Ovary (tissue), 9 donors: ENCODE measurements around the gene ANKS1B. TPM values are rescaled to one million over a fixed set of nuclear protein-coding genes. Genes with fewer than 3 reads are reported as not detected.

Source experiments
- DNase-seq, 5 donors: peaks; one replicate each; pipeline ENCODE4 v3.0.0-alpha.2; 2019 to 2020
- H3K27ac ChIP-seq, 2 donors: fragments of 200-600 bp; one replicate each; pipeline versions ENCODE4 v1.5.1 to v1.8.0; 2019 to 2022
- H3K27me3 ChIP-seq: fragments of 200-600 bp; one replicate; pipeline ENCODE4 v1.8.0; 2022
- H3K36me3 ChIP-seq: fragments of 200-600 bp; sonication (generic); one replicate; pipeline ENCODE4 v1.5.1; 2019
- H3K4me1 ChIP-seq: one replicate; pipeline ENCODE4 v1.8.1; 2013; ENCODE audit warnings: mild to moderate bottlenecking, moderate library complexity; ENCODE audit not compliant: insufficient read depth
- H3K4me3 ChIP-seq: fragments of 200-600 bp; sonication (generic); one replicate; pipeline ENCODE4 v1.5.1; 2017
- H3K9me3 ChIP-seq, 2 donors: fragments of 200-600 bp in 1 of 2; sonication (generic) in 1 of 2; one replicate each; pipeline versions ENCODE4 v1.5.1 to v1.8.1; 2013 to 2019; ENCODE audit warnings: mild to moderate bottlenecking in 1 of 2, moderate library complexity in 1 of 2
- EP300 ChIP-seq: sonication (generic); formaldehyde crosslinking; IDR thresholded peaks from one replicate; pipeline ENCODE4 v1.6.1; 2017; ENCODE audit warnings: antibody characterized with exemption
- WGBS, 3 donors: extraction: QIAGEN DNeasy Blood & Tissue Kit in 1 of 3; methylation state at CpG; one replicate each; pipeline versions ENCODE4 v1.1.5 to v1.1.7; 2013 to 2017; 5-methylcytosine and 5-hydroxymethylcytosine counted together
- intact Hi-C, 4 donors: fragments of 100-400 bp; cut with DNase I; formaldehyde crosslinking; loops; one replicate each; pipeline versions ENCODE4 v1.11.0 to v1.15.1; 2022 to 2023
- polyA plus RNA-seq, 2 donors: library from polyadenylated mRNA; stranded (reverse); fragments of 200-250 nt in 1 of 2; fragments of 350-450 nt in 1 of 2; fragmentation: Illumina TruSeq in 1 of 2; extraction: RNeasy Lipid Tissue Mini Kit (QIAGEN cat#74804) in 1 of 2; gene quantifications; one replicate each; pipeline ENCODE4 v1.2.3, GENCODE V29; 2013 to 2014
- small RNA-seq: library from RNA; depleted of rRNA; stranded (forward); fragments of <200 nt; gene quantifications from one replicate; pipeline ENCODE3, GENCODE V24; 2016
- total RNA-seq, 7 donors: library from RNA; depleted of rRNA in 2 of 7; stranded (reverse); fragments of >200 nt in 2 of 7; fragmentation: NEBNext Ultra II Directional in 3 of 7; extraction: Animal tissue kit (Norgen Biotek cat#: 25700) in 3 of 7; gene quantifications; one replicate each; pipeline versions ENCODE4 v1.1.0 to v1.2.4, GENCODE V29; 2016 to 2023
- donor health status: DM: no; HTN: no; CAD: no; lungs with moderate emphysema.
- donor health status: DM: no; HTN: no; CAD: no.
- donor health status: Bipolar disorder and iron deficiency.
- donor health status: DM: yes; HTN: yes; CAD: no.
- donor health status: DM: no; HTN: no; CAD: no.
- donor health status: DM: yes; HTN: yes; CAD: no.

The ANKS1B gene
- total and polyA plus RNA-seq, 9 donors, result 0.80 to 34.9 (median 7.7) TPM

DNA sequence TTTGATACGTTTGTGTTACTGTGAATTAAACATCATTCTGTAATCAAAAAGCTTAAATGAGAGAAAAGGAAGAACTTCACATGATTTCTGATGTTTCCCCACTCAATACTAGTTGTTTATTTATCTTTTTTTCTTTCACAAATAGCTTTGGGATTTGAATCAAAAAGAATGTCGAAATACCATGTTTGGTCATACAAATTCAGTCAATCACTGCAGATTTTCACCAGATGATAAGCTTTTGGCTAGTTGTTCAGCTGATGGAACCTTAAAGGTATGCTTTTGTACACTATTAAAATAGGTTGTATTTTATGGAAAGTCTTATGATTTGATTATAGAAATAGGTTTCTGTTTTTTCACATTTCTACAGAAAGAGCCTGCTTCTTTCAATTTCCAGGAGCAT is 1298.1 kb downstream of the ANKS1B start:
- intact Hi-C loops, result no loop called here
- no peaks in the 10 kb centered on the region for H3K36me3 ChIP-seq

More for the DNA sequence above, 1298.1 kb downstream of the ANKS1B start:
- H3K4me3 ChIP-seq, result no peak overlapping the region
- 85 to 89% (median 87%) methylated on average over 2 of the region's 2 CpGs for WGBS, 3 donors
- TF ChIP-seq EP300, result no peak
- H3K27ac ChIP-seq, result no peak overlapping the region
- no peaks in the 10 kb centered on the region for H3K4me1 ChIP-seq
- no peak for DNase-seq
- no peaks in the 10 kb centered on the region for H3K9me3 ChIP-seq
- H3K27me3 ChIP-seq, result no peaks in the 10 kb centered on the region

Small RNA genes within 50 kb of the gene (small RNA-seq; reads per million reads assigned to genes)
- not detected for gene RNA5SP366

Other genes with a start within 250 kb of the ANKS1B start
- 10 to 100 TPM; 18.2 to 25.6 (median 23.1) TPM for gene BLTP3B, start 157.9 kb upstream of the ANKS1B start, total RNA-seq
- 1 to 10 TPM; 6.5 to 10.0 TPM for gene BLTP3B, start 157.9 kb upstream of the ANKS1B start, polyA plus RNA-seq
- 10 to 100 TPM; 13.4 to 28.0 (median 22.4) TPM for gene ACTR6, start 215.9 kb upstream of the ANKS1B start, total RNA-seq
- gene ACTR6, start 215.9 kb upstream of the ANKS1B start, polyA plus RNA-seq, result 10 to 100 TPM; 17.2 to 18.2 TPM